ENCODE results near the gene SYCP2.

Gene SYCP2

DNA sequence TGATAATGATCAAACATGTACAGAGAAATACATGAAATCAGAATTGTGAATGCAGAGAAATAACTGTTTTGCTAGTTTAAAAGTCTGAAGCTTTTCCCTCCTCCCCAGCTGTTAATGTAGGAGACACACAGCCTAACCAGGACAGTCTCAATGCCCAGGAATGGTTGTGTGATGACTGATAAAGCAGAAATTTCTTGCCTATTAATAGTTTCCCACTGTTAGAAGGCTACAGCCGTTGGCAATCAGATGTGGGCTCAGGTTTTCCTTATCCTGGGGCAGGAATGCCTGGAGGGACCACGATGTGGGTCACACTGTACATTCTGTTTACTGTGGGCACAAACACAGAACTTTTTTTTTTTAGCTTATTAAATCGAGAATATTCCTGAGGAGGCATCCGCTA, 4.8 kb upstream of the SYCP2 start:
- Histone ChIP-seq H3K4me3 (0 out of 2 replicates have a peak overlapping the region, but pooled peaks have one; percentile 85), H3K27me3 (0 out of 2 replicates have a peak, but pooled peaks cover 3% of the 10 kb centered on the region), H3K36me3 (peaks cover 14% of the 10 kb centered on the region; the same call in 1 of the 2 replicates), H3K9ac (no peak overlapping the region), H3K27ac (no peak overlapping the region), H3K9me3 (peaks cover 6% of the 10 kb centered on the region; the same call in 1 of the 2 replicates), H3K4me1 (peaks cover 48% of the 10 kb centered on the region), H4K20me1 (peaks cover 46% of the 10 kb centered on the region), H3K4me2 (peak overlapping the region; percentile 81)
- TF ChIP-seq Cebpa-rat (IDR thresholded peaks at IDR 0.05) = no peak

DNA sequence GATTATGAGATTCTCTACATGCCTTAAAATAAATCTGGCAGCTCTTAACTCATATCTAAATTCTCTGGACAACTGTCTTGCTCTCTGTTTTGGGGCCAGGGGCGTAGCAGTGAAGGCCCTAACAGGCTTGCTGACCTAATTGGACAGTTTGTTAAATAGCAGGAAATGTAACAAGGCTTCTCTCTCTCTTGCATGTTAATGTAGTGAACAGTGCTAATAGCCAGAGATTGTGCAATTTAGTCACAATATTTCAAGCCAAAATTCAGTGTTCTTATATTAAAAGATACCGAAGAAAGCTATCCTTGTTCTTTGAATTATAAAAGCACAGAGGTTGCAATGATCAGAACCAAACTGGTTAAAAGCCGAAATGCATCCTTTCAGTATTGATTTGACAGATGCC, 3.7 kb upstream of the SYCP2 start:
- no peak overlapping the region for H3K9ac ChIP-seq
- peaks cover 12% of the 10 kb centered on the region for H3K9me3 ChIP-seq
- TF ChIP-seq Cebpa-rat (IDR thresholded peaks at IDR 0.05) = no peak
- H3K27me3 ChIP-seq = 0 out of 2 replicates have a peak, but pooled peaks cover 3% of the 10 kb centered on the region
- peaks cover 15% of the 10 kb centered on the region; the same call in 1 of the 2 replicates for H3K36me3 ChIP-seq
- no peak overlapping the region for H3K27ac ChIP-seq
- no peak overlapping the region for H3K4me3 ChIP-seq
- peaks cover 46% of the 10 kb centered on the region for H4K20me1 ChIP-seq
- peak overlapping the region; percentile 20; the same call in 1 of the 2 replicates for H3K4me2 ChIP-seq
- H3K4me1 ChIP-seq = peaks cover 48% of the 10 kb centered on the region

DNA sequence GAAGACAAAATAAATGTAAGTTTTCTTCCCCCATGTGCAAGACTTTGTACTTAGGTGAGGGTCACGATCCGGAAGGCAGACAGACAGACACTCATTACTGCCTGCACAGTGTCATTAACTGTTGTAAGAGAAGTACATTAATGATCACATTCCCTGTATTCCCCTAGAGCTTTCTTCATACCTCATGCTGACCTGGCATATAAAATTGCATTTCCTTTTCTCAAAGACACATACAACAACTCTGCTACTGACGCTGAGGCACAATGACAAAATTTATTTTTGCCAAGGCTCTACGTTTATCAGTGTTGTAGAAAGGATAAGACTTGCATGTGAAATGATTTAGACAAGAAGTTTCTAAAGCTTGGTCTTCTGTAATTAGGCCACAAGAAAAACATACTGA, 3.0 kb upstream of the SYCP2 start:
- H3K4me2 ChIP-seq = no peak overlapping the region
- H4K20me1 ChIP-seq = peaks cover 46% of the 10 kb centered on the region
- H3K4me1 ChIP-seq = peaks cover 42% of the 10 kb centered on the region
- peaks cover 15% of the 10 kb centered on the region; the same call in 1 of the 2 replicates for H3K36me3 ChIP-seq
- TF ChIP-seq Cebpa-rat (IDR thresholded peaks at IDR 0.05) = no peak
- H3K4me3 ChIP-seq = no peak overlapping the region
- no peak overlapping the region for H3K9ac ChIP-seq
- no peak overlapping the region for H3K27ac ChIP-seq
- H3K27me3 ChIP-seq = 0 out of 2 replicates have a peak, but pooled peaks cover 3% of the 10 kb centered on the region
- H3K9me3 ChIP-seq = peaks cover 12% of the 10 kb centered on the region

DNA sequence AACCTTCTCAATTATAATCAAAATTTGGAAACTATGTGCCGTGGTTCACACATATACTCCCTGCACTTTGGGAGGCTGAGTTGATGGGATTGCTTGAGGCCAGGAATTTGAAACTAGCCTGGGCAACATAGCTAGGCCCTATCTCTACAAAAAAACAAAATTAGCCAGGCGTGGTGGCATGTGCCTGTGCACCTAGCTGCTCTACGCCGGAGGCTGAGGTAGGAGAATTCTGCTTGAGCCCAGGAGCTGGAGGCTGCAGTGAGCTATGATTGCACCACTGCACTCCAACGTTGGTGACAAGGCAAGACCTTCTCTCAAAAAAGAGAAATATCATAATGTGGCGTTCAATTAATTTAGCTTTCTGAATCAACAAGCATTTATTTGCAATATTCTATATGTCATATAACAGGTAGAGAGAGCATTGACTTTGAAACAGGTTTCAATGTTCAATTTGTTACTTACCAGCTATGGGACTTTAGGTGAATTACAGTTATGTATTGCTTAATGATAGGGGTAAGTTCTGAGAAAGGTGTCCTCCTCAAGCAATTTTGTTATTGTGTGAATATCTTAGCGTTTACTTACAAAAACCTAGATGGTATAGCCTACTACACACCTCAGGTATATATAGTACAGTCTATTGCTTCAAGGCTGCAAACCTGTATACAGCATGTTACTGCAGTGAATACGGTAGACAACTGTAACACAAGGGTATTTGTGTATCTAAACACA, 2.2 kb upstream of the SYCP2 start:
- Histone ChIP-seq H3K27me3 (0 out of 2 replicates have a peak, but pooled peaks cover 3% of the 10 kb centered on the region), H3K9me3 (peaks cover 12% of the 10 kb centered on the region), H3K4me2 (no peak overlapping the region), H4K20me1 (peaks cover 46% of the 10 kb centered on the region), H3K9ac (no peak overlapping the region), H3K36me3 (peaks cover 15% of the 10 kb centered on the region; the same call in 1 of the 2 replicates), H3K27ac (no peak overlapping the region), H3K4me1 (peaks cover 37% of the 10 kb centered on the region), H3K4me3 (no peak overlapping the region)
- TF ChIP-seq Cebpa-rat (IDR thresholded peaks at IDR 0.05) = no peak

DNA sequence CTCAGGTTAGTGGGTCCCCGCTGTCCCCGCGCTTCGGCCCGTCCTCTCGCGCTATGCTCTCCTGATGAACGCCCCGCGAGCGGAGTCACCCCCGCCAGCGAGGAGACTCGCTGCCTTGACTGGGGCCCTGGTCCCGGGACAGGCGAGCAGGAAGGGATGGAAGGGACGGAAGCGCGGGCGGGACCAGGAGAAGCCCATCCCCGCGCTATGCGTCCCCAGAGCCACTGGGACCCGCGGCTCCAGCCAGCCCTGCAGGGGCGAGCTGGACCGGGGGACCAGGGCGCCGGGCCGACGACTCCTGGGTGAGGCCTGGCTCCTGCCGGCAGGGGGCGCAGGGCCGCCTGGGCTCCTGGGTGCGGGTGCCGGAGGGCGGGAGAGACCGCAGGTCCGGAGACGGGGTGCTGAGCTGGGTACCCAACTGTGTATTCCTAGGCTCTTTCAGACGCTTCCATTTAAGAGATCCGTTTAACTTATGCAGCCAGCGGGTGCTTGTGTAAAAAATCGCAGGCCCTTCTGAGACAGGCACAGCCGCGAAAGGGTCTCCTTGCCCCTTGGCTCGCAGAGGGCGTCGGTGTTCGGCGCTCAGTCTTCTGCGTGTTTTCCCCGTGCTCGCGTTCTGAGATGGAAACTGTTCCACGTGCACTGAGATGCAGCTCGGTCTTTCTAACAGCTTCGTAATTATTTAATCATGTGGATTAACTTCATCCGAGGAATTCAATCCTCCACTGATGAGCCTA, 580 bp upstream of the SYCP2 start:
- H4K20me1 ChIP-seq = peaks cover 40% of the 10 kb centered on the region
- H3K4me3 ChIP-seq = peak overlapping the region; percentile 44; the same call in 1 of the 2 replicates
- TF ChIP-seq Cebpa-rat (IDR thresholded peaks at IDR 0.05) = no peak
- 0 out of 2 replicates have a peak, but pooled peaks cover 3% of the 10 kb centered on the region for H3K27me3 ChIP-seq
- H3K4me2 ChIP-seq = peak overlapping the region; percentile 59
- H3K36me3 ChIP-seq = peaks cover 15% of the 10 kb centered on the region; the same call in 1 of the 2 replicates
- H3K9ac ChIP-seq = no peak overlapping the region
- H3K9me3 ChIP-seq = peaks cover 12% of the 10 kb centered on the region
- peaks cover 30% of the 10 kb centered on the region for H3K4me1 ChIP-seq
- H3K27ac ChIP-seq = no peak overlapping the region

DNA sequence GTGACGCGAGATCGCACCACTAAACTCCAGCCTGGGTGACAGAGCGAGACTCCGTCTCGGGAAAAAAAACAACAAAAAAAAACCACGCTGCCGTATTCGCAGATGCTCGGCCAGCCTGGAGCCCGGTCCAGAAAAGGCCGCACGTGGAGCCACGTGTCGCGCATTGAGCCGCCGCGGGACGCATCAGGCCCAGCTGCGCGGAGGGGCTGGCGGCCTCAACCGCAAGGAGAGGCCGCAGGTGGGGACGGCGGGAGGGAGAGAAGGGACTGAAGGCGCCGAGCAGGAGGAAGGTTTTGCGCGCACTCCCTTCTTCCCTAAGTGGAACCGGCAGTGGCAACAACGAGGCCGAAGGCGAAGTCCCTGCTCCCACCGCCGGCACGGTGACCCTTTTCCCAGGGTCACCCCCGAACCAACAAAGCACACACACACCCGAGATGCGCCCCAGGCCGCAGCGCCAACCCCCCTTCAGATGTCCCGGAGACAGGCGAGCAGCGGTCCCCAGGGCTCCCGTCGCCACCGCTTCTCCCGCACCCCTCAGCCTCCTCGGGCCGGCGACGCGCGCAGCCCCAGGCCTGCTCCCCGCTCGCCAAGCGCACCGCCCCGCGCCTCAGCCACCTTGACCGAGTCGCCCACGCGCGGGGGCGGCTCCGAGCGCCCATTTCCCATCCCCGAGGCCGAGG, 681 bp downstream of the SYCP2 start:
- Histone ChIP-seq H3K4me3 (no peak overlapping the region), H3K36me3 (peaks cover 15% of the 10 kb centered on the region; the same call in 1 of the 2 replicates), H3K27ac (no peak overlapping the region), H3K27me3 (0 out of 2 replicates have a peak, but pooled peaks cover 3% of the 10 kb centered on the region), H3K4me2 (no peak overlapping the region), H4K20me1 (peaks cover 27% of the 10 kb centered on the region), H3K4me1 (peaks cover 17% of the 10 kb centered on the region), H3K9me3 (peaks cover 12% of the 10 kb centered on the region), H3K9ac (no peak overlapping the region)
- TF ChIP-seq Cebpa-rat (IDR thresholded peaks at IDR 0.05) = no peak

DNA sequence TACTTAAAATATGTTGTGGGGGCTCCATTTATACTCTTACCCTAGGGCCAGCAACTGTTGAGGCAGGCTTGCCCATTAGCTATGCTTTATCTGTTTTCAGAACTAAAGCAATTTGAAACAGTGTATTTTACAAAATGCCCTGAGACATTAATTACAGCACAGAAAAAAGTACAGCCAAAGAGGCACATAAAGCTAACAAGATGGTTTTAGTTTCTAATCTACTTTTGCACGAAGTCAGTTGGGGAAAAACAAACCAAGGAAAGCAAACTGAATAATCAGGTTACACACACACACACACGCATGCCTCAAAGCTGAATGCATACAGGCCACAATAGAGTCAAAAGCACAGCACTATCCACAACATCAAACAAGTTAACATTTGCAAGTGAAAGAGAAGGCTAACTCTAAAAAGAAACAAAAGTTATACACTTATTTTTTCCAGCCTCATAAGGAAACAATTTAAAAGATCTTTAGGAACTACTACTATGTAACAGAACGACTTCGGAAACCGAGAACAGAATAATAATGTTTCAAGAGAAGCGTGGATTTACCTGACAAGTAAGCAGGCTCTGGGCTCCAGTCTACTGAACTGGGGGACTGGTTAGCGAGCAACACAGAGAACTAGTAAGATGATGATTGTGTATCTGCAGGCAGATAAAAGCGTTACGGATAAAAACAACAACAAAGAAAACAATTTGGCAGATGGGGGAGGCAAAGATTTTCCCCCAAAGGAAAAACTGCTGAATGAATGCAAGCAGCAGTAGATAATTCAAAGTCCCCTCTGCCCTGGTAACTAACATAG, 1.7 kb downstream of the SYCP2 start:
- Histone ChIP-seq H3K4me3 (no peak overlapping the region), H3K27ac (no peak overlapping the region), H3K36me3 (peaks cover 15% of the 10 kb centered on the region; the same call in 1 of the 2 replicates), H3K4me2 (no peak overlapping the region), H4K20me1 (peaks cover 17% of the 10 kb centered on the region), H3K27me3 (0 out of 2 replicates have a peak, but pooled peaks cover 3% of the 10 kb centered on the region), H3K9me3 (peaks cover 12% of the 10 kb centered on the region), H3K9ac (no peak overlapping the region), H3K4me1 (peaks cover 7% of the 10 kb centered on the region)
- TF ChIP-seq Cebpa-rat (IDR thresholded peaks at IDR 0.05) = no peak

DNA sequence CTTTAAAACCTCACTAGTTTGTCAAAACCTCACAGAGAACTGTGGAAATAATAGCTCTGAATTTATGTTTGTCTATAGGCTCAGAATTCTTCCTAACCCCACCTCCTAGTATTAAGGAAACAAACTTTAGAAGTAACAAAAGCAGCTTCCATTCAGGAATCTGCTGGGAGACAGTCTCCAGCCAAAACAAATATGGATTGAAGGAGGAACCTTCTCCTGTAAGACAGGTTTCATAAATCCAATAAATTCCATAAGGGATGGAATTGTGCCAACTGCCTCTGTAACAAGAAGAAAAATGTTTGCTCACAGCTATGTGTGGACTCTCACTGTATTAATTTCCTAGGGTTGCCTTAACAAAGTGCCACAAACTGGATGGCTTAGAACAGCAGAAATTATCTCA, 7.5 kb downstream of the SYCP2 start:
- Histone ChIP-seq H3K4me2 (no peak overlapping the region), H3K4me1 (no peaks in the 10 kb centered on the region), H3K9ac (no peak overlapping the region), H4K20me1 (no peaks in the 10 kb centered on the region), H3K27ac (no peak overlapping the region), H3K36me3 (no peaks in the 10 kb centered on the region), H3K4me3 (no peak overlapping the region), H3K27me3 (no peaks in the 10 kb centered on the region), H3K9me3 (no peaks in the 10 kb centered on the region)
- TF ChIP-seq Cebpa-rat (IDR thresholded peaks at IDR 0.05) = no peak

DNA sequence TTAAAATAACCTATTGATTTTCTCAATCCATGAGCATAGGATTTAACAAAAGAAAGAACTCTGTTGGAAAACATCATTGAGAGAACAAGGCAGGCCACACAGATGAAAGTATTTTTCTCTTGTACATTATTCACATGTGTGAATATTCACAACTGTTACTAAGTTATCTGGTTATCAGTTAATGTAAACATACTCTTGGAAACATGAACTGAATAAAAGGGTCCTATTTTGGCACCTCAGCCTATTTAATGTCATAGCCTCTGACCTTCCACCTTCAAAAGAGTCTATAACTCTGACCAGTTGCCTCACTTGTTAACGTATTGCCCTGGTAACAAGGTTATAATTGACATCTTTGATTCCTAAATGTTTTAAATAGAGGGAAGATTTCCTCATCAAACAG, 8.1 kb downstream of the SYCP2 start:
- Histone ChIP-seq H3K9me3 (no peaks in the 10 kb centered on the region), H3K9ac (no peak overlapping the region), H3K27ac (no peak overlapping the region), H3K4me1 (no peaks in the 10 kb centered on the region), H3K4me2 (no peak overlapping the region), H3K27me3 (no peaks in the 10 kb centered on the region), H3K4me3 (no peak overlapping the region), H4K20me1 (no peaks in the 10 kb centered on the region), H3K36me3 (no peaks in the 10 kb centered on the region)
- TF ChIP-seq Cebpa-rat (IDR thresholded peaks at IDR 0.05) = no peak

Measured in BLaER1 (cell line).